Gastrocnemius medialis (tissue), 4 donors: ENCODE results near the gene MFRP.

Experiments used
- CTCF ChIP-seq, 5 experiments: fragments of 450-650 bp in 3 of 5; fragments of 200-600 bp in 2 of 5; sonication (generic) in 2 of 5; IDR thresholded peaks in 4 of 5; conservative IDR thresholded peaks in 1 of 5; 1 replicate in 4 of 5; 2 replicates in 1 of 5; pipeline ENCODE4 v1.5.1; 2016 to 2019; ENCODE audit warnings: antibody characterized with exemption in 5 of 5, mild to moderate bottlenecking in 3 of 5, moderate library complexity in 3 of 5
- POLR2A ChIP-seq, 2 donors: fragments of 450-650 bp; IDR thresholded peaks; one replicate each; pipeline ENCODE4 v1.6.1; 2017; ENCODE audit warnings: antibody characterized with exemption in 2 of 2, mild to moderate bottlenecking in 2 of 2, moderate library complexity in 2 of 2

GRCh38 chr11:119330237-119330636, 16.3 kb downstream of the MFRP start:
- TF ChIP-seq CTCF (IDR thresholded peaks at IDR 0.05 in 4 of 5, conservative IDR thresholded peaks at IDR 0.05 in 1 of 5), result no peak
- no peak for TF ChIP-seq POLR2A (IDR thresholded peaks at IDR 0.05)
